SK-N-SH treated with all-trans-retinoic acid at 6 μM for 48 hours (cell line): ENCODE measurements around the gene OSCP1.

ENCODE experiments used
- CSDC2 ChIP-seq: fragments of 250-450 bp; sonication (Bioruptor Pico); IDR thresholded peaks from 2 replicates; pipeline ENCODE4 v1.5.0; 2020; ENCODE audit warnings: mild to moderate bottlenecking, moderate library complexity
- ISL1 ChIP-seq: fragments of 250-450 bp; sonication (Bioruptor Pico); IDR thresholded peaks from 2 replicates; pipeline ENCODE4 v2.1.2; 2022; ENCODE audit warnings: mild to moderate bottlenecking, moderate library complexity
- PATZ1 ChIP-seq: fragments of 250-450 bp; sonication (Bioruptor Pico); IDR thresholded peaks from 2 replicates; pipeline ENCODE4 v1.8.0; 2020; ENCODE audit warnings: mild to moderate bottlenecking, moderate library complexity, borderline replicate concordance
- PPARA ChIP-seq: fragments of 250-450 bp; sonication (Bioruptor Pico); IDR thresholded peaks from 2 replicates; pipeline ENCODE4 v1.5.0; 2020; ENCODE audit warnings: mild to moderate bottlenecking, borderline replicate concordance
- RARB ChIP-seq: fragments of 250-450 bp; sonication (Bioruptor Pico); IDR thresholded peaks from 2 replicates; pipeline ENCODE4 v1.8.0; 2021; ENCODE audit warnings: mild to moderate bottlenecking, moderate library complexity
- ZC3H10 ChIP-seq: fragments of 250-450 bp; sonication (Bioruptor Pico); IDR thresholded peaks from 2 replicates; pipeline ENCODE4 v1.5.1; 2021; ENCODE audit warnings: mild to moderate bottlenecking, moderate library complexity
- ZFP3 ChIP-seq: fragments of 250-450 bp; sonication (Bioruptor Pico); IDR thresholded peaks from 2 replicates; pipeline ENCODE4 v1.5.0; 2020; ENCODE audit warnings: mild to moderate bottlenecking, moderate library complexity
- TF ChIP-seq, protein P1 (sequence below): fragments of 250-450 bp; sonication (Bioruptor Pico); IDR thresholded peaks from 2 replicates; pipeline ENCODE4 v1.8.0; 2021; ENCODE audit warnings: low read depth, mild to moderate bottlenecking, moderate library complexity, borderline replicate concordance
- TF ChIP-seq, protein P2 (sequence below): fragments of 250-450 bp; sonication (Bioruptor Pico); IDR thresholded peaks from 2 replicates; pipeline ENCODE4 v1.5.0; 2020; ENCODE audit warnings: mild to moderate bottlenecking, moderate library complexity

DNA sequence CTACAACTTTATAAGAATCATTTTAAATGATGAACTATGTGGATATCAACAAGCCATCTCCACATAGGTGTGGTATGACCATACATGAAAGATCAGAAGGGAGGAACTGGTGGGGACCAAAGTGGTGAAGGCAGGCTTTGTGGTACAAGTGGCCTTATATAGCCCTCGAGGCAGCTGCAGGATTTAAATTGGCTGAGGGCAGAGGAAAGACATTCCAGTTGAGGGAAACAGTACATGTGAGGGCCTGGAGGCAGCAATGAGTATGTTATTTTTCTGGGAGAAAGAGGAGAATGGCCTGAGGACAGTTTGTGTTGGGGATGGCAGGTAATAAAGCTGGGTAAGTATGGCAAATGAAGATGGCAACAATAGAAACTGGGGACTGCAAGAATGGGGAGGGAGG is 17.1 kb downstream of the OSCP1 start:
- TF ChIP-seq ZFP3 (CRISPR knock-in tag) (no peak), PATZ1 (CRISPR knock-in tag) (no peak), RARB (CRISPR knock-in tag) (no peak), ZC3H10 (CRISPR knock-in tag) (no peak), CSDC2 (CRISPR knock-in tag) (no peak), ISL1 (CRISPR knock-in tag) (no peak), PPARA (CRISPR knock-in tag) (no peak)
- TF ChIP-seq, protein P1, sequence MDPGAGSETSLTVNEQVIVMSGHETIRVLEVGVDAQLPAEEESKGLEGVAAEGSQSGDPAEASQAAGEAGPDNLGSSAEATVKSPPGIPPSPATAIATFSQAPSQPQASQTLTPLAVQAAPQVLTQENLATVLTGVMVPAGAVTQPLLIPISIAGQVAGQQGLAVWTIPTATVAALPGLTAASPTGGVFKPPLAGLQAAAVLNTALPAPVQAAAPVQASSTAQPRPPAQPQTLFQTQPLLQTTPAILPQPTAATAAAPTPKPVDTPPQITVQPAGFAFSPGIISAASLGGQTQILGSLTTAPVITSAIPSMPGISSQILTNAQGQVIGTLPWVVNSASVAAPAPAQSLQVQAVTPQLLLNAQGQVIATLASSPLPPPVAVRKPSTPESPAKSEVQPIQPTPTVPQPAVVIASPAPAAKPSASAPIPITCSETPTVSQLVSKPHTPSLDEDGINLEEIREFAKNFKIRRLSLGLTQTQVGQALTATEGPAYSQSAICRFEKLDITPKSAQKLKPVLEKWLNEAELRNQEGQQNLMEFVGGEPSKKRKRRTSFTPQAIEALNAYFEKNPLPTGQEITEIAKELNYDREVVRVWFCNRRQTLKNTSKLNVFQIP (CRISPR knock-in tag), result no peak
- TF ChIP-seq, protein P2, sequence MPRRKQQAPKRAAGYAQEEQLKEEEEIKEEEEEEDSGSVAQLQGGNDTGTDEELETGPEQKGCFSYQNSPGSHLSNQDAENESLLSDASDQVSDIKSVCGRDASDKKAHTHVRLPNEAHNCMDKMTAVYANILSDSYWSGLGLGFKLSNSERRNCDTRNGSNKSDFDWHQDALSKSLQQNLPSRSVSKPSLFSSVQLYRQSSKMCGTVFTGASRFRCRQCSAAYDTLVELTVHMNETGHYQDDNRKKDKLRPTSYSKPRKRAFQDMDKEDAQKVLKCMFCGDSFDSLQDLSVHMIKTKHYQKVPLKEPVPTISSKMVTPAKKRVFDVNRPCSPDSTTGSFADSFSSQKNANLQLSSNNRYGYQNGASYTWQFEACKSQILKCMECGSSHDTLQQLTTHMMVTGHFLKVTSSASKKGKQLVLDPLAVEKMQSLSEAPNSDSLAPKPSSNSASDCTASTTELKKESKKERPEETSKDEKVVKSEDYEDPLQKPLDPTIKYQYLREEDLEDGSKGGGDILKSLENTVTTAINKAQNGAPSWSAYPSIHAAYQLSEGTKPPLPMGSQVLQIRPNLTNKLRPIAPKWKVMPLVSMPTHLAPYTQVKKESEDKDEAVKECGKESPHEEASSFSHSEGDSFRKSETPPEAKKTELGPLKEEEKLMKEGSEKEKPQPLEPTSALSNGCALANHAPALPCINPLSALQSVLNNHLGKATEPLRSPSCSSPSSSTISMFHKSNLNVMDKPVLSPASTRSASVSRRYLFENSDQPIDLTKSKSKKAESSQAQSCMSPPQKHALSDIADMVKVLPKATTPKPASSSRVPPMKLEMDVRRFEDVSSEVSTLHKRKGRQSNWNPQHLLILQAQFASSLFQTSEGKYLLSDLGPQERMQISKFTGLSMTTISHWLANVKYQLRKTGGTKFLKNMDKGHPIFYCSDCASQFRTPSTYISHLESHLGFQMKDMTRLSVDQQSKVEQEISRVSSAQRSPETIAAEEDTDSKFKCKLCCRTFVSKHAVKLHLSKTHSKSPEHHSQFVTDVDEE (CRISPR knock-in tag), result no peak
